ENCODE measurements around the gene DOCK2.

The DOCK2 gene

GRCh38 chr5:169696621-169697510, 59.8 kb downstream of the DOCK2 start:
- Histone ChIP-seq H3K27ac (ENCODE audit: low read depth, low read length) (no peak overlapping the region), H3K27me3 (ENCODE audit: control insufficient read depth, low read length) (no peaks in the 10 kb centered on the region), H3K9me3 (ENCODE audit: control insufficient read depth, insufficient read depth, low read length) (no peaks in the 10 kb centered on the region), H3K4me3 (ENCODE audit: low read length) (no peak overlapping the region), H3F3A (ENCODE audit: control insufficient read depth, insufficient read depth) (no peaks in the 10 kb centered on the region), H4K20me1 (ENCODE audit: control insufficient read depth, insufficient read depth, low read depth, low read length) (no peaks in the 10 kb centered on the region), H3K36me3 (ENCODE audit: control insufficient read depth, low read length) (peaks cover 91% of the 10 kb centered on the region), H3K79me2 (ENCODE audit: control insufficient read depth, low read length) (no peaks in the 10 kb centered on the region), H3K4me2 (ENCODE audit: low read length) (no peak overlapping the region), H3K4me1 (ENCODE audit: control insufficient read depth, low read length) (no peaks in the 10 kb centered on the region), H3K9me2 (replicated peaks; ENCODE audit: control insufficient read depth, low read length) (no peaks in the 10 kb centered on the region)
- TF ChIP-seq, protein P1, sequence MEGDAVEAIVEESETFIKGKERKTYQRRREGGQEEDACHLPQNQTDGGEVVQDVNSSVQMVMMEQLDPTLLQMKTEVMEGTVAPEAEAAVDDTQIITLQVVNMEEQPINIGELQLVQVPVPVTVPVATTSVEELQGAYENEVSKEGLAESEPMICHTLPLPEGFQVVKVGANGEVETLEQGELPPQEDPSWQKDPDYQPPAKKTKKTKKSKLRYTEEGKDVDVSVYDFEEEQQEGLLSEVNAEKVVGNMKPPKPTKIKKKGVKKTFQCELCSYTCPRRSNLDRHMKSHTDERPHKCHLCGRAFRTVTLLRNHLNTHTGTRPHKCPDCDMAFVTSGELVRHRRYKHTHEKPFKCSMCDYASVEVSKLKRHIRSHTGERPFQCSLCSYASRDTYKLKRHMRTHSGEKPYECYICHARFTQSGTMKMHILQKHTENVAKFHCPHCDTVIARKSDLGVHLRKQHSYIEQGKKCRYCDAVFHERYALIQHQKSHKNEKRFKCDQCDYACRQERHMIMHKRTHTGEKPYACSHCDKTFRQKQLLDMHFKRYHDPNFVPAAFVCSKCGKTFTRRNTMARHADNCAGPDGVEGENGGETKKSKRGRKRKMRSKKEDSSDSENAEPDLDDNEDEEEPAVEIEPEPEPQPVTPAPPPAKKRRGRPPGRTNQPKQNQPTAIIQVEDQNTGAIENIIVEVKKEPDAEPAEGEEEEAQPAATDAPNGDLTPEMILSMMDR (IDR thresholded peaks at IDR 0.05; ENCODE audit: low read depth, low read length, poor library complexity, severe bottlenecking): no peak
- no peak for TF ChIP-seq EZH2phosphoT487 (IDR thresholded peaks at IDR 0.05; ENCODE audit: borderline replicate concordance, low read length)

DNA sequence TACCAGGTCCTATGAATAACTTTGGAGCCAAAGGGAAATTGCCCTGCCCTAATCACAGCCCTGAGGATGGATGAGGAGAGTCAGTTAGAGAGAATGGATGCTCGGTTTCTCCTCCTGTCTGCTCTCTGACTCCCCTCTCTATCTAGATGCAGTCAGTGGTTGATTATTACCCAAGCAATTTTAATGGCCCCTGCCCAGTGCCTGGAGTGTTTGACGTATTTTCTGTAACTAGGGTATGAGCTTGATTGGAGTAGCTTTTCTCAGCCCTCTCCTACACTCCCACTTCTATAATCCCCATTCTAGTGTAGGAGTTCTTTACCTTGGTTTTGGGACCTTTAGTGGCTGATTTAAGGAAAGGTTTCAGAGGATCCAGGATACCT, 60.4 kb downstream of the DOCK2 start:
- Histone ChIP-seq H3K4me2 (ENCODE audit: low read length) (no peak overlapping the region), H3K9me2 (replicated peaks; ENCODE audit: control insufficient read depth, low read length) (no peaks in the 10 kb centered on the region), H3F3A (ENCODE audit: control insufficient read depth, insufficient read depth) (no peaks in the 10 kb centered on the region), H3K9me3 (ENCODE audit: control insufficient read depth, insufficient read depth, low read length) (no peaks in the 10 kb centered on the region), H3K36me3 (ENCODE audit: control insufficient read depth, low read length) (peaks cover 92% of the 10 kb centered on the region), H3K4me1 (ENCODE audit: control insufficient read depth, low read length) (no peaks in the 10 kb centered on the region), H4K20me1 (ENCODE audit: control insufficient read depth, insufficient read depth, low read depth, low read length) (no peaks in the 10 kb centered on the region), H3K79me2 (ENCODE audit: control insufficient read depth, low read length) (no peaks in the 10 kb centered on the region), H3K27me3 (ENCODE audit: control insufficient read depth, low read length) (no peaks in the 10 kb centered on the region), H3K4me3 (ENCODE audit: low read length) (no peak overlapping the region), H3K27ac (ENCODE audit: low read depth, low read length) (no peak overlapping the region)
- TF ChIP-seq EZH2phosphoT487 (IDR thresholded peaks at IDR 0.05; ENCODE audit: borderline replicate concordance, low read length): no peak
- TF ChIP-seq, protein P1 (IDR thresholded peaks at IDR 0.05; ENCODE audit: low read depth, low read length, poor library complexity, severe bottlenecking): no peak

DNA sequence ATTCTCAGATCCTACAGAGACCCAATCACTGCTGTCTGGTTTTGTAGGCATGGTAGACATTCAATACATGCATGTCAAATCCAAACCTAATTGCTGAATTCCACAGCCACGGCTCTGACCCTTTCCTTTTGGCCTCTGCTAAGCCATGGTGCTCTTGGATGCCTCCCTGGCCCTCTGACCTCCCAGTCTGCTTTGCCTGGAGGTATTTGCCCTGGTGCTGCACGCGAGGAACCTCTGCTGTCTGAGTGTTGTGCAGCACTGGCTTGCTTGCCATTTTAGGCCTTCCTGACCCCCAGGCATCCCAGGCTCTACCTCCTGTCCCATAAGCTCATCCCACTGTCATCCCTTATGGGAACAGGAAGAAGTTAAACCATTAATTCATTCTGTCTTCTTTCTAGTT, 60.9 kb downstream of the DOCK2 start:
- Histone ChIP-seq H3K9me3 (ENCODE audit: control insufficient read depth, insufficient read depth, low read length) (no peaks in the 10 kb centered on the region), H3K79me2 (ENCODE audit: control insufficient read depth, low read length) (no peaks in the 10 kb centered on the region), H4K20me1 (ENCODE audit: control insufficient read depth, insufficient read depth, low read depth, low read length) (no peaks in the 10 kb centered on the region), H3K9me2 (replicated peaks; ENCODE audit: control insufficient read depth, low read length) (no peaks in the 10 kb centered on the region), H3K4me1 (ENCODE audit: control insufficient read depth, low read length) (no peaks in the 10 kb centered on the region), H3K27me3 (ENCODE audit: control insufficient read depth, low read length) (no peaks in the 10 kb centered on the region), H3K4me3 (ENCODE audit: low read length) (no peak overlapping the region), H3K27ac (ENCODE audit: low read depth, low read length) (no peak overlapping the region), H3F3A (ENCODE audit: control insufficient read depth, insufficient read depth) (no peaks in the 10 kb centered on the region), H3K36me3 (ENCODE audit: control insufficient read depth, low read length) (peaks cover 93% of the 10 kb centered on the region), H3K4me2 (ENCODE audit: low read length) (no peak overlapping the region)
- TF ChIP-seq EZH2phosphoT487 (IDR thresholded peaks at IDR 0.05; ENCODE audit: borderline replicate concordance, low read length): no peak
- TF ChIP-seq, protein P1 (IDR thresholded peaks at IDR 0.05; ENCODE audit: low read depth, low read length, poor library complexity, severe bottlenecking): no peak

Data from DOHH2 (cell line).